ENCODE measurements around the gene ABTB2. TPM values are rescaled to one million over a fixed set of nuclear protein-coding genes. Genes with fewer than 3 reads are reported as not detected.

ABTB2 gene
- polyA plus RNA-seq, 1 donor, result 1.3 TPM

DNA sequence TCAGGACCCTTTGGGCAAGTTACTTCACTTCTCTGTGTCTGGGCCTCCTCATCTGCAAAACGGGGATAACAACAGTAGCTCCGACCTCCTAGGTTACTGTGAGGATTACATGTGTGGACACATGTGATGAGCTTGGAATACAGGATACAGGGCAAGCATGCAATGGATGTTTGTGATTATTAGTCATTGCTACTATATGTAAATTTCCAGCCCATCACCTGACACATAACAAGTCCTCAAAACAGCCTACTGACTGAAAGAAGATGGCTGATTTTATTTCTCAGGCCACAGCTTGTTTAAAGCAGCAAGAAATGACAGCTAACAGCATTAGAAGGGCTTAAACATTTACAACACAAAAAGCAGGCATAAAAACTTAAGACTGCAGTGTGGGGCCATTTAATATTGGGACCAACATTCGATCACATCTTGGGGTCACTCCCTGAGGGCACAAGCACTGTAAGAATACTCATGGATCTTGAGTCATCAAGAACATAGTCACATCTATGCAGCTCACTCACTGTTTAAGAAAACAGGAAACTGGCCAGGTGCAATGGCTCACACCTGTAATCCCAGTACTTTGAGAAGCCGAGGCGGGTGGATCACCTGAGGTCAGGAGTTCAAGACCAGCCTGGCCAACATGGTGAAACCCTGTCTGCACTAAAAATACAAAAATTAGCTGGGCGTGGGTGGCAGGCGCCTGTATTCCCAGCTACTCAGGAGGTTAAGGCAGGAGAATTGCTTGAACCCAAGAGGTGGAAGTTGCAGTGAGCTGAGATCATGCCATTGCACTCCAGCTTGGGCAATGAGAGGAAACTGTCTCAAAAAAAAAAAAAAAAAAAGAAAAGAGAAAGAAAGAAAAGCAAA, 49.5 kb downstream of the ABTB2 start:
- DNase-seq, result no peak
- H3K27me3 ChIP-seq (ENCODE audit: control insufficient read depth, insufficient read depth, low read length), result no peaks in the 10 kb centered on the region
- no peaks in the 10 kb centered on the region for H3K36me3 ChIP-seq (ENCODE audit: control insufficient read depth, insufficient read depth, low read length)
- no CpG with 5 or more reads among the region's 7 CpGs for WGBS (ENCODE audit: insufficient coverage, low lambda C conversion rate)
- no peak overlapping the region for H3K27ac ChIP-seq (ENCODE audit: low read length)
- H3K9me3 ChIP-seq (ENCODE audit: control insufficient read depth, low read depth, low read length), result no peaks in the 10 kb centered on the region
- no peak overlapping the region for H3K4me3 ChIP-seq (ENCODE audit: low read length)
- H3K4me1 ChIP-seq (ENCODE audit: control insufficient read depth, insufficient read depth, low read length), result no peaks in the 10 kb centered on the region

GRCh38 chr11:34305780-34306179, 52.0 kb downstream of the ABTB2 start:
- H3K4me3 ChIP-seq (ENCODE audit: low read length), result no peak overlapping the region
- H3K9me3 ChIP-seq (ENCODE audit: control insufficient read depth, low read depth, low read length), result no peaks in the 10 kb centered on the region
- H3K27me3 ChIP-seq (ENCODE audit: control insufficient read depth, insufficient read depth, low read length), result no peaks in the 10 kb centered on the region
- no peaks in the 10 kb centered on the region for H3K4me1 ChIP-seq (ENCODE audit: control insufficient read depth, insufficient read depth, low read length)
- H3K36me3 ChIP-seq (ENCODE audit: control insufficient read depth, insufficient read depth, low read length), result no peaks in the 10 kb centered on the region
- no CpG with 5 or more reads among the region's 1 CpG for WGBS (ENCODE audit: insufficient coverage, low lambda C conversion rate)
- H3K27ac ChIP-seq (ENCODE audit: low read length), result no peak overlapping the region
- no peak for DNase-seq

DNA sequence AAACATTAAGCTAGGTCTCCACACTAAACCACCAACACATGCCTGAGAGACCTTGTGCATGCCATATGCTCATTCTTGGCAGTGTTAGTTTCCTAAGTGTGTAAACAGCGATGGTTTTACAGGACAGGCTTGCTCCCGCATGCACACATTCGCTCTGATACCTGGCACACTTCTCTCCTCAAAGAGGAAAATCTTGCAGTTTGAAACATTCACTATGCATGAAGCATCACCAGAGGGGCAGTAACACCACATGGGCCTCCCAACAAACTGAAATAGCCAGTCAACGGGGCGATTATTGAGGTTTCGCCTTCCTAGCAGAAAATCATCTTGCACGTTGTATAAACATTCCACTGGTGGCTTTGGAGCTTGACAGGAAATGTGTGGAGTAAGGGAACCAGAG, 52.6 kb downstream of the ABTB2 start:
- no peak overlapping the region for H3K4me3 ChIP-seq (ENCODE audit: low read length)
- 100% methylated on average over 1 of the region's 7 CpGs for WGBS (ENCODE audit: insufficient coverage, low lambda C conversion rate)
- no peak for DNase-seq

DNA sequence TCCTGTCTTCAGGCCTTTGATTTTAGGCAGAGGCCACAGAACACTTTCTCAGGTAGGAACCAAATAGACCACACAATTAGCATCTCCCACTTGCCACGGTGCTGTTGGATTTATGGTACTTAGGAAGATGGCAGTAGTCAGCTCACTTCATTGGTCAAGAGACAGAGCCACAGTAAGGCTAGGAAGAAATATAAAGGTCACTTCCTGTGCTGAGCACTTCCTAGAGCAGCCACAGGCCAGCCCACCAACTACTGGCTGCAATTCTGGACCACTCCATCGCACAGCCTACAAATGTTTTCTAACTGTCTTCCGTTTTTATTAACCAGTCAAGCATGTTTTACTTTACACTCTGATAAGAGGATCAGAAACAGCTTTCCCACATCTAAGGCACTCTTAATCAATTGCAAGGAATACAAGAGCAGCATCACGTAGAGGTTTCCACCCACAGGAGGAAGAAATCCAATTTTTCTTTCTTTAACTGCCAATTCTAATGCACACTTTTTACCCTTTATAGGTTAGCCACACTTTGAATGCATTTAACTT, 54.7 kb downstream of the ABTB2 start:
- no peak overlapping the region for H3K27ac ChIP-seq (ENCODE audit: low read length)
- WGBS (ENCODE audit: insufficient coverage, low lambda C conversion rate), result 86% methylated on average over 3 of the region's 4 CpGs

More for the DNA sequence above, 52.6 kb downstream of the ABTB2 start:
- Histone ChIP-seq H3K4me1 (ENCODE audit: control insufficient read depth, insufficient read depth, low read length) (no peaks in the 10 kb centered on the region), H3K36me3 (ENCODE audit: control insufficient read depth, insufficient read depth, low read length) (no peaks in the 10 kb centered on the region), H3K27ac (ENCODE audit: low read length) (no peak overlapping the region), H3K27me3 (ENCODE audit: control insufficient read depth, insufficient read depth, low read length) (no peaks in the 10 kb centered on the region), H3K9me3 (ENCODE audit: control insufficient read depth, low read depth, low read length) (no peaks in the 10 kb centered on the region)

DNA sequence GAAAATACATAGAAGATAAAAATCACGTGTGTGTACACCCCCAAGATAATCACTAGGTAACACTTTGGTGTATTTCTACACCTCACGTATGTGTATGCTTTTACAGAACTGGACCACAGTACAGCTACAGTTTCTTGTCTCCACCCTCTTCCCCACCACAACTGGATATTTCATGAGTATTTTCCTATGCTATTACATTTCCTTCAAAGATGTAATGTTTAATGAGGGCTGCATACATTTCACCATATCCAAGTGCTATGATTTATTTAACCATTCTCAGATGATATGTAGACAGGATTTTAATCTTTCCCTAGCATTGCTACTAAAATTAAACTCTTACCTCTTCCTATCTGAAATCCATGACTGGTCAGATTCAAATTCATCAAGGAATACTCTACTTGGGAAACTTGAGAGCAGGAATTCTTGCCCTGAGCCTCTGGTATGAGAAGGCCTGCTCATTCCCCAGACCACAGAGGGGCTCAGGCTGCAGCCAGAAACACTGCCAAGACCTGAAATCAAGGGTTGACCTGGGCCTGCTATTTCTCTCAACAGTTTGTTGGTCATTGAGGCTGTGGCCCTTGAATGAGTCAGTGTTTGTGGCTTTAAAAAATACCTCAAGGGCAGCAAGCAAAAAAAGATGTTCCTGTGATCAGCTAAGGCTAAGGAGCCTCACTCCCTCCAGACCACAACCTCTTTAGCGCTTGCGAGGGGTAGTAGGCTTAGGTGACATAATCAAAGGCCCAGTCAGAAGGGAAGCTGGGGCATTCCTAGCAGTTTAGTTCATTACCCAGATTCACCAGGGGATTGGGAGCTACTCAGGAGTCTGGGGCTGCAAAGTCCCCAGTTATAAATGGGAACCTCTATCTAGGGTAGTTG, 55.5 kb downstream of the ABTB2 start:
- no peak for DNase-seq
- Histone ChIP-seq H3K27me3 (ENCODE audit: control insufficient read depth, insufficient read depth, low read length) (no peaks in the 10 kb centered on the region), H3K27ac (ENCODE audit: low read length) (no peak overlapping the region), H3K9me3 (ENCODE audit: control insufficient read depth, low read depth, low read length) (no peaks in the 10 kb centered on the region), H3K4me3 (ENCODE audit: low read length) (no peak overlapping the region), H3K4me1 (ENCODE audit: control insufficient read depth, insufficient read depth, low read length) (no peaks in the 10 kb centered on the region), H3K36me3 (ENCODE audit: control insufficient read depth, insufficient read depth, low read length) (no peaks in the 10 kb centered on the region)
- WGBS (ENCODE audit: insufficient coverage, low lambda C conversion rate), result no CpG with 5 or more reads among the region's 4 CpGs

More for the DNA sequence above, 54.7 kb downstream of the ABTB2 start:
- Histone ChIP-seq H3K4me1 (ENCODE audit: control insufficient read depth, insufficient read depth, low read length) (no peaks in the 10 kb centered on the region), H3K4me3 (ENCODE audit: low read length) (no peak overlapping the region), H3K9me3 (ENCODE audit: control insufficient read depth, low read depth, low read length) (no peaks in the 10 kb centered on the region), H3K27me3 (ENCODE audit: control insufficient read depth, insufficient read depth, low read length) (no peaks in the 10 kb centered on the region), H3K36me3 (ENCODE audit: control insufficient read depth, insufficient read depth, low read length) (no peaks in the 10 kb centered on the region)
- DNase-seq, result no peak

DNA sequence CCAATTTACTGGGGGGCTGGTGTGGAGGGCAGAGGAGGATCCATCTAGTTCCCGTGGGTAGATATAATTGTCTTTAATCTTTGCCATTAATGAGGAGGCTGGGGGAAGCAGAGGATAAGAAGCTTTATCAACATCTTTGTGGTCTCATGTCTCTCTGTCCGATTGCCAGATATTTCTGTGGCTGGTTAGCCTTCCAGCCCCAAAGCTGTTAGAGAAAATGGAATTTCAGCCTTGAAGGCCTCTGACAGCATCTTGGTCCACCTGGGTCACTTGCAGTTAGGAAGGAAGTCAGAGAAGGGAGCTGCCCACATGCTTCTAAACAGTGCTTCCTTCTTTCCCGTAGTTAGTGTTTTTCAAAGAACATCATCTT, 56.9 kb downstream of the ABTB2 start:
- DNase-seq, result no peak
- Histone ChIP-seq H3K36me3 (ENCODE audit: control insufficient read depth, insufficient read depth, low read length) (no peaks in the 10 kb centered on the region), H3K27me3 (ENCODE audit: control insufficient read depth, insufficient read depth, low read length) (no peaks in the 10 kb centered on the region), H3K4me1 (ENCODE audit: control insufficient read depth, insufficient read depth, low read length) (no peaks in the 10 kb centered on the region), H3K27ac (ENCODE audit: low read length) (no peak overlapping the region), H3K4me3 (ENCODE audit: low read length) (no peak overlapping the region), H3K9me3 (ENCODE audit: control insufficient read depth, low read depth, low read length) (no peaks in the 10 kb centered on the region)
- WGBS (ENCODE audit: insufficient coverage, low lambda C conversion rate), result no CpG with 5 or more reads among the region's 3 CpGs

DNA sequence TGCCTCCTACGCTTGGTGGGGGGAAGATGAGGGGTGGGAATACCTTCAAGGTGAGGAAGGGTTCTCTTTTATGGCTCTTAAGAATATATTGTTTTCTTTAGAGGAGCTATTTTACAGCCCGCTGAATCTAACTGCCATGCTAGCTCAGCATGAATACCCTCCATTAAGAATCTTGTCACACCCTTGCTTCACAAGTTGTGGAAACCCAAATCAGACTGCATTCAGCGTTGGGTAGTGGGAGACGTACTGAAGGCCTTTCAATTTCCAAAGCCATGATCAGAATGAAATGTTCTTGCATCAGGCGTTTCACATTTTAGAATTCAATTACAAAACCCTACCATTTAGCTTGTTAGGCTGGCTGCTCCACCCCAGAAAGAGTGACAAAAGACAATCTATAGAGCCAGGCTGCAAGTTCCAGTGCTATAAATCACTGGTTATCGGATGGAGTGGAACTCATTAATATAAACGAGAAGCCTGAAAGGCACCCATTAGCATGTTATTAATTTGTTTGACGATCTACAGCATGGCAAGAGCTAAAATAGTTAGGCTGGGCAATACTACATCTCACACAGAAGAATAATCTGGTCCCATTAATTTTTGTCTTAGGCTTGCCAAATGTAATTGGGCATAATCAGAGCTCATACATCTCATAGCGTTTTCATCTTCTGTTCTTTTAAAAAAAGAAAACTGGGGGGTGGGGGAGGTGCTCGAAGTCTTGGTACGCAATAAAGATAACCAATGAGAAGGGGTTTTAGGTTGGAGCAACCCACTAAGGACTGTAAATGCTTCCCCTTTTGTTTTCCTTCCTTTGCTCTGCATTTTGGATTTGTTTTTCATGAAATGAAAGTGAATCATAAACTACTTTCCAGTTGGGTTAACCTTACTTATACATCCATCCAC, 57.5 kb downstream of the ABTB2 start:
- Histone ChIP-seq H3K4me3 (ENCODE audit: low read length) (no peak overlapping the region), H3K9me3 (ENCODE audit: control insufficient read depth, low read depth, low read length) (no peaks in the 10 kb centered on the region), H3K36me3 (ENCODE audit: control insufficient read depth, insufficient read depth, low read length) (no peaks in the 10 kb centered on the region), H3K4me1 (ENCODE audit: control insufficient read depth, insufficient read depth, low read length) (no peaks in the 10 kb centered on the region), H3K27ac (ENCODE audit: low read length) (no peak overlapping the region), H3K27me3 (ENCODE audit: control insufficient read depth, insufficient read depth, low read length) (no peaks in the 10 kb centered on the region)
- no peak for DNase-seq
- 88% methylated on average over 4 of the region's 11 CpGs for WGBS (ENCODE audit: insufficient coverage, low lambda C conversion rate)

- Histone ChIP-seq H3K27ac (ENCODE audit: low read length) (no peak overlapping the region), H3K4me1 (ENCODE audit: control insufficient read depth, insufficient read depth, low read length) (no peaks in the 10 kb centered on the region), H3K27me3 (ENCODE audit: control insufficient read depth, insufficient read depth, low read length) (no peaks in the 10 kb centered on the region), H3K4me3 (ENCODE audit: low read length) (no peak overlapping the region), H3K36me3 (ENCODE audit: control insufficient read depth, insufficient read depth, low read length) (no peaks in the 10 kb centered on the region), H3K9me3 (ENCODE audit: control insufficient read depth, low read depth, low read length) (no peaks in the 10 kb centered on the region)
- WGBS (ENCODE audit: insufficient coverage, low lambda C conversion rate), result 67% methylated on average over 2 of the region's 11 CpGs
- no peak for DNase-seq
Measured at GRCh38 chr11:34299284-34299972, 58.4 kb downstream of the ABTB2 start.

GRCh38 chr11:34298871-34299270, 58.9 kb downstream of the ABTB2 start:
- Histone ChIP-seq H3K4me1 (ENCODE audit: control insufficient read depth, insufficient read depth, low read length) (no peaks in the 10 kb centered on the region), H3K27ac (ENCODE audit: low read length) (no peak overlapping the region), H3K27me3 (ENCODE audit: control insufficient read depth, insufficient read depth, low read length) (no peaks in the 10 kb centered on the region), H3K4me3 (ENCODE audit: low read length) (no peak overlapping the region), H3K36me3 (ENCODE audit: control insufficient read depth, insufficient read depth, low read length) (no peaks in the 10 kb centered on the region), H3K9me3 (ENCODE audit: control insufficient read depth, low read depth, low read length) (no peaks in the 10 kb centered on the region)
- no CpG with 5 or more reads among the region's 2 CpGs for WGBS (ENCODE audit: insufficient coverage, low lambda C conversion rate)
- DNase-seq, result no peak

Measured in large intestine (tissue), 3 donors.